Gastrocnemius medialis (tissue), 4 donors: ENCODE measurements around the gene S100A14.

Experiments
- CTCF ChIP-seq, 5 experiments: fragments of 450-650 bp in 3 of 5; fragments of 200-600 bp in 2 of 5; sonication (generic) in 2 of 5; IDR thresholded peaks in 4 of 5; conservative IDR thresholded peaks in 1 of 5; 1 replicate in 4 of 5; 2 replicates in 1 of 5; pipeline ENCODE4 v1.5.1; 2016 to 2019; ENCODE audit warnings: antibody characterized with exemption in 5 of 5, mild to moderate bottlenecking in 3 of 5, moderate library complexity in 3 of 5
- POLR2A ChIP-seq, 2 donors: fragments of 450-650 bp; IDR thresholded peaks; one replicate each; pipeline ENCODE4 v1.6.1; 2017; ENCODE audit warnings: antibody characterized with exemption in 2 of 2, mild to moderate bottlenecking in 2 of 2, moderate library complexity in 2 of 2

- TF ChIP-seq CTCF (IDR thresholded peaks at IDR 0.05 in 4 of 5, conservative IDR thresholded peaks at IDR 0.05 in 1 of 5) (no peak), POLR2A (IDR thresholded peaks at IDR 0.05) (no peak)
These were observed 13.2 kb upstream of the S100A14 start for GRCh38 chr1:153629343-153629665.
